SK-N-SH treated with all-trans-retinoic acid at 6 μM for 48 hours (cell line): ENCODE data around the gene WHRN.

Experiments used
- ARNTL ChIP-seq: fragments of 450-650 bp; formaldehyde crosslinking; IDR thresholded peaks from 2 replicates; pipeline ENCODE4 v1.5.0; 2020; ENCODE audit warnings: low read depth, mild to moderate bottlenecking, moderate library complexity, borderline replicate concordance
- BACH2 ChIP-seq: fragments of 250-450 bp; sonication (Bioruptor Pico); IDR thresholded peaks from 2 replicates; pipeline ENCODE4 v1.9.0; 2021; ENCODE audit warnings: mild to moderate bottlenecking, borderline replicate concordance
- CSDC2 ChIP-seq: fragments of 250-450 bp; sonication (Bioruptor Pico); IDR thresholded peaks from 2 replicates; pipeline ENCODE4 v1.5.0; 2020; ENCODE audit warnings: mild to moderate bottlenecking, moderate library complexity
- PPARA ChIP-seq: fragments of 250-450 bp; sonication (Bioruptor Pico); IDR thresholded peaks from 2 replicates; pipeline ENCODE4 v1.5.0; 2020; ENCODE audit warnings: mild to moderate bottlenecking, borderline replicate concordance
- RARB ChIP-seq: fragments of 250-450 bp; sonication (Bioruptor Pico); IDR thresholded peaks from 2 replicates; pipeline ENCODE4 v1.8.0; 2021; ENCODE audit warnings: mild to moderate bottlenecking, moderate library complexity
- SNAI2 ChIP-seq: fragments of 250-450 bp; sonication (Bioruptor Pico); IDR thresholded peaks from 2 replicates; pipeline ENCODE4 v1.5.0; 2020; ENCODE audit warnings: mild to moderate bottlenecking, moderate library complexity
- TOX ChIP-seq: fragments of 250-450 bp; sonication (Bioruptor Pico); IDR thresholded peaks from 2 replicates; pipeline ENCODE4 v1.8.0; 2021; ENCODE audit warnings: mild to moderate bottlenecking, moderate library complexity, borderline replicate concordance
- ZC3H10 ChIP-seq: fragments of 250-450 bp; sonication (Bioruptor Pico); IDR thresholded peaks from 2 replicates; pipeline ENCODE4 v1.5.1; 2021; ENCODE audit warnings: mild to moderate bottlenecking, moderate library complexity
- ZFP3 ChIP-seq: fragments of 250-450 bp; sonication (Bioruptor Pico); IDR thresholded peaks from 2 replicates; pipeline ENCODE4 v1.5.0; 2020; ENCODE audit warnings: mild to moderate bottlenecking, moderate library complexity
- ZFP30 ChIP-seq: fragments of 450-650 bp; formaldehyde crosslinking; IDR thresholded peaks from 2 replicates; pipeline ENCODE4 v1.5.0; 2022; ENCODE audit warnings: mild to moderate bottlenecking, moderate library complexity
- ZNF565 ChIP-seq: fragments of 450-650 bp; formaldehyde crosslinking; conservative IDR thresholded peaks from 2 replicates; pipeline ENCODE4 v1.5.0; 2020; ENCODE audit warnings: low read depth, mild to moderate bottlenecking, moderate library complexity
- TF ChIP-seq, protein P1 (sequence below): fragments of 250-450 bp; sonication (Bioruptor Pico); IDR thresholded peaks from 2 replicates; pipeline ENCODE4 v1.8.0; 2020; ENCODE audit warnings: mild to moderate bottlenecking, moderate library complexity, borderline replicate concordance
- TF ChIP-seq, protein P2 (sequence below): fragments of 250-450 bp; sonication (Bioruptor Pico); IDR thresholded peaks from 2 replicates; pipeline ENCODE4 v1.5.1; 2021; ENCODE audit warnings: mild to moderate bottlenecking, moderate library complexity
- TF ChIP-seq, protein P3 (sequence below): fragments of 250-450 bp; sonication (Bioruptor Pico); IDR thresholded peaks from 2 replicates; pipeline ENCODE4 v1.5.1; 2020; ENCODE audit warnings: low read depth, mild to moderate bottlenecking, moderate library complexity

DNA sequence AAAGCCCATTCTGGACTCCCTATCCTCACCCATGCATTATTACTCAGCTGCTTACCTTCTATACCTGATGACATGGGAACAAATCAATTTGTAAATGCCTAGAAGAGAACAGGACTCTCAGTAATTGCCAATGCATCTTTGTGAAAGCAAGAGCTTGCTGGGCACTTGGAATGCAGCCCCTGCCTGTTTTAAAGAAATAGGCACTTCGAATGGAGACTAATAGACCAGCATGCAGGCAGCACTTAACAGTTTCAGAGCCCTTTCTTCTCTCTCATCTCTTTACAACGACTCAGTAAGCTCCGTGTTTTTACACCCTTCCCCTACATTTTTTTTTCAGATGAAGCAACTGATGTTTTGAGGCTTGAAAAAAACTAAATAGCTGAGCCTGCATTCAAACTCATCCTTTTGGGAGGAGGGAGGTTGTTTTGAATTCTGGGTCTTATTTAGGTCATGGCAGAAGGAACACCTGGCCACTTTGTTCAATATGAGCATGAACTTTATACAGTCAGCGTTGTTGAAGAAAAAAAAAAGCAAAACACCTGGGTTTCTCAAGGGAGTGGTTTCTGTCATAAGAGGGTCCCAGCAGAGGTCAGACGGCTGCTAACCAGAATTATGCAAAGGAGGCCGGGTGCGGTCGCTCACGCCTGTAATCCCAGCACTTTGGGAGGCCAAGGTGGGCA lies 34.6 kb upstream of the WHRN start:
- TF ChIP-seq, protein P1, sequence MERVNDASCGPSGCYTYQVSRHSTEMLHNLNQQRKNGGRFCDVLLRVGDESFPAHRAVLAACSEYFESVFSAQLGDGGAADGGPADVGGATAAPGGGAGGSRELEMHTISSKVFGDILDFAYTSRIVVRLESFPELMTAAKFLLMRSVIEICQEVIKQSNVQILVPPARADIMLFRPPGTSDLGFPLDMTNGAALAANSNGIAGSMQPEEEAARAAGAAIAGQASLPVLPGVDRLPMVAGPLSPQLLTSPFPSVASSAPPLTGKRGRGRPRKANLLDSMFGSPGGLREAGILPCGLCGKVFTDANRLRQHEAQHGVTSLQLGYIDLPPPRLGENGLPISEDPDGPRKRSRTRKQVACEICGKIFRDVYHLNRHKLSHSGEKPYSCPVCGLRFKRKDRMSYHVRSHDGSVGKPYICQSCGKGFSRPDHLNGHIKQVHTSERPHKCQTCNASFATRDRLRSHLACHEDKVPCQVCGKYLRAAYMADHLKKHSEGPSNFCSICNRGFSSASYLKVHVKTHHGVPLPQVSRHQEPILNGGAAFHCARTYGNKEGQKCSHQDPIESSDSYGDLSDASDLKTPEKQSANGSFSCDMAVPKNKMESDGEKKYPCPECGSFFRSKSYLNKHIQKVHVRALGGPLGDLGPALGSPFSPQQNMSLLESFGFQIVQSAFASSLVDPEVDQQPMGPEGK (CRISPR knock-in tag), result no peak
- TF ChIP-seq PPARA (CRISPR knock-in tag) (no peak), ZFP3 (CRISPR knock-in tag) (no peak), TOX (CRISPR knock-in tag) (no peak), ZNF565 (CRISPR knock-in tag) (no peak), RARB (CRISPR knock-in tag) (no peak), ARNTL (CRISPR knock-in tag) (no peak), ZC3H10 (no peak), CSDC2 (CRISPR knock-in tag) (no peak), ZFP30 (CRISPR knock-in tag) (no peak), BACH2 (CRISPR knock-in tag) (no peak), SNAI2 (no peak)
- TF ChIP-seq, protein P2, sequence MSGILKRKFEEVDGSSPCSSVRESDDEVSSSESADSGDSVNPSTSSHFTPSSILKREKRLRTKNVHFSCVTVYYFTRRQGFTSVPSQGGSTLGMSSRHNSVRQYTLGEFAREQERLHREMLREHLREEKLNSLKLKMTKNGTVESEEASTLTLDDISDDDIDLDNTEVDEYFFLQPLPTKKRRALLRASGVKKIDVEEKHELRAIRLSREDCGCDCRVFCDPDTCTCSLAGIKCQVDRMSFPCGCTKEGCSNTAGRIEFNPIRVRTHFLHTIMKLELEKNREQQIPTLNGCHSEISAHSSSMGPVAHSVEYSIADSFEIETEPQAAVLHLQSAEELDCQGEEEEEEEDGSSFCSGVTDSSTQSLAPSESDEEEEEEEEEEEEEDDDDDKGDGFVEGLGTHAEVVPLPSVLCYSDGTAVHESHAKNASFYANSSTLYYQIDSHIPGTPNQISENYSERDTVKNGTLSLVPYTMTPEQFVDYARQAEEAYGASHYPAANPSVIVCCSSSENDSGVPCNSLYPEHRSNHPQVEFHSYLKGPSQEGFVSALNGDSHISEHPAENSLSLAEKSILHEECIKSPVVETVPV (CRISPR knock-in tag), result no peak
- TF ChIP-seq, protein P3, sequence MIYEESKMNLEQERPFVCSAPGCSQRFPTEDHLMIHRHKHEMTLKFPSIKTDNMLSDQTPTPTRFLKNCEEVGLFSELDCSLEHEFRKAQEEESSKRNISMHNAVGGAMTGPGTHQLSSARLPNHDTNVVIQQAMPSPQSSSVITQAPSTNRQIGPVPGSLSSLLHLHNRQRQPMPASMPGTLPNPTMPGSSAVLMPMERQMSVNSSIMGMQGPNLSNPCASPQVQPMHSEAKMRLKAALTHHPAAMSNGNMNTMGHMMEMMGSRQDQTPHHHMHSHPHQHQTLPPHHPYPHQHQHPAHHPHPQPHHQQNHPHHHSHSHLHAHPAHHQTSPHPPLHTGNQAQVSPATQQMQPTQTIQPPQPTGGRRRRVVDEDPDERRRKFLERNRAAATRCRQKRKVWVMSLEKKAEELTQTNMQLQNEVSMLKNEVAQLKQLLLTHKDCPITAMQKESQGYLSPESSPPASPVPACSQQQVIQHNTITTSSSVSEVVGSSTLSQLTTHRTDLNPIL (CRISPR knock-in tag), result no peak
